OCI-LY3 (cell line): ENCODE data around the gene ICAM3.

ENCODE experiments used
- CTCF ChIP-seq: fragments of 200-600, 300-600 bp; sonication (generic); IDR thresholded peaks from 2 replicates; pipeline ENCODE4 v1.5.1; 2014; ENCODE audit warnings: antibody characterized with exemption, low read length, low read depth
- EZH2phosphoT487 ChIP-seq: fragments of 200-600 bp; shearing (Covaris generic); IDR thresholded peaks from 2 replicates; pipeline ENCODE4 v1.6.1; 2018; ENCODE audit warnings: antibody characterized with exemption, mixed run types, low read depth

- no peak for TF ChIP-seq CTCF
- TF ChIP-seq EZH2phosphoT487: no peak
Observed at GRCh38 chr19:10285393-10285792, 54.0 kb downstream of the ICAM3 start.
